Panc1 (cell line): ENCODE data around the gene DYNLL2. TPM values are rescaled to one million over a fixed set of nuclear protein-coding genes. Genes with fewer than 3 reads are reported as not detected.

Source experiments
- ATAC-seq: fragments of 200-7000 bp; cut with Tn5 transposase; 2 replicates; pipeline ENCODE4 v1.9.1; 2020; ENCODE audit warnings: mild to moderate bottlenecking, moderate library complexity
- BruUV-seq: library from RNA; stranded (reverse); fragments of 400-500 nt; replicated peaks from 2 replicates; lab custom pipeline; 2021; lab: Mats Ljungman, UMichigan
- CTCF ChIA-PET: fragments of 300-600 bp; sonication (Branson Sonifier 250); formaldehyde crosslinking; loops from one replicate; lab custom pipeline; 2022; ENCODE audit warnings: antibody characterized with exemption; lab: Charles Lee
- POLR2A ChIA-PET: fragments of 300-600 bp; sonication (Branson Sonifier 250); formaldehyde crosslinking; loops from one replicate; lab custom pipeline; 2022; ENCODE audit warnings: antibody characterized with exemption; lab: Charles Lee
- DNase-seq: peaks from one replicate; pipeline ENCODE4 v3.0.0-alpha.2; 2010; ENCODE audit warnings: low read depth, low spot score
- H3K27ac ChIP-seq: 2 replicates; pipeline ENCODE4 v1.5.1; 2011; ENCODE audit warnings: mild to moderate bottlenecking, low read length, inconsistent platforms
- H3K27me3 ChIP-seq: fragments of 200-500 bp; sonication (Bioruptor generic); 2 replicates; pipeline ENCODE4 v1.6.0; 2014; ENCODE audit warnings: low read length, inconsistent platforms; ENCODE audit not compliant: control insufficient read depth, insufficient read depth
- H3K36me3 ChIP-seq: fragments of 200-500 bp; sonication (Bioruptor generic); 2 replicates; pipeline ENCODE4 v1.5.1; 2014; ENCODE audit warnings: inconsistent platforms, mild to moderate bottlenecking, low read length, moderate library complexity; ENCODE audit not compliant: control insufficient read depth, insufficient read depth
- H3K4me1 ChIP-seq: 2 replicates; pipeline ENCODE4 v1.5.1; 2011; ENCODE audit warnings: inconsistent platforms, mild to moderate bottlenecking, low read length, moderate library complexity; ENCODE audit not compliant: control insufficient read depth, insufficient read depth
- H3K4me3 ChIP-seq, 2 experiments: 2 replicates each; pipeline ENCODE4 v1.5.1; 2011 to 2012; ENCODE audit warnings: low read depth in 2 of 2, low read length in 2 of 2, mild to moderate bottlenecking in 2 of 2, inconsistent platforms in 1 of 2, moderate library complexity in 1 of 2
- H3K9me3 ChIP-seq: fragments of 200-500 bp; sonication (Bioruptor generic); 2 replicates; pipeline ENCODE4 v1.5.1; 2014; ENCODE audit warnings: low read depth, mild to moderate bottlenecking, inconsistent platforms, low read length, moderate library complexity; ENCODE audit not compliant: control insufficient read depth, insufficient read depth
- POLR2AphosphoS5 ChIP-seq: IDR thresholded peaks from 2 replicates; pipeline ENCODE4 v1.6.1; 2012; ENCODE audit warnings: mild to moderate bottlenecking, low read depth, low read length, moderate library complexity
- SIN3A ChIP-seq: IDR thresholded peaks from 2 replicates; pipeline ENCODE4 v1.6.1; 2012; ENCODE audit warnings: low read depth, mild to moderate bottlenecking, low read length, moderate library complexity, borderline replicate concordance; ENCODE audit not compliant: insufficient read depth
- TCF7L2 ChIP-seq: IDR thresholded peaks from 2 replicates; pipeline ENCODE4 v1.6.1; 2011; ENCODE audit warnings: mild to moderate bottlenecking, low read depth, low read length, inconsistent platforms
- in situ Hi-C: cut with HindIII; loops from 2 replicates; pipeline ENCODE4 v1.10.0; 2016; ENCODE audit warnings: low sequenced_read_pairs, low pct_unique_long_range_greater_than_20kb
- intact Hi-C: fragments of 100-400 bp; cut with micrococcal nuclease; formaldehyde crosslinking; loops from one replicate; pipeline ENCODE4 v1.10.0; 2022; ENCODE audit not compliant: unreplicated experiment
- total RNA-seq: library from RNA; stranded (reverse); gene quantifications from one replicate; pipeline ENCODE4 v1.2.1, GENCODE V29; 2021; ENCODE audit not compliant: unreplicated experiment
- TF ChIP-seq, protein P1 (sequence below), 2 experiments: IDR thresholded peaks; 2 replicates each; pipeline ENCODE4 v1.6.1; 2011 to 2012; ENCODE audit warnings: low read depth in 2 of 2, control low read depth in 1 of 2, low read length in 1 of 2, mild to moderate bottlenecking in 1 of 2, moderate library complexity in 1 of 2; ENCODE audit not compliant: insufficient read depth in 1 of 2
- TF ChIP-seq, protein P2 (sequence below): fragments of 450-650 bp; IDR thresholded peaks from 2 replicates; pipeline ENCODE4 v1.5.1; 2017; ENCODE audit warnings: mild to moderate bottlenecking

DYNLL2 gene
- total RNA-seq, 1 experiment from 2014 or later, result 19.8 TPM

DNA sequence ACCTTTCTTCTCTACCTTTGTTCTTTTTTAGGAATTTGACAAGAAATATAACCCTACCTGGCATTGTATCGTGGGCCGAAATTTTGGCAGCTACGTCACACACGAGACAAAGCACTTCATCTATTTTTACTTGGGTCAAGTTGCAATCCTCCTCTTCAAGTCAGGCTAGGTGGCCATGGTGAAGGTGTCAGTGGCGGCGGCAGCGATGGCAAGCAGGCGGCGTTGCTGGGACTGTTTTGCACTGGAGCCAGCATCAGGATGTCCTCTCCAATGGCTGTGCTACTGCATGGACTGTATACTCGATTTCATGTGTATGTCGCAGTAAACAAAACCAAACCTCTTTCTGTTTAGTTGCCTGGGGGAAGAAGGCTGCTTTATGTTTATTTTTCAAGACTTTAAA, 5.9 kb downstream of the DYNLL2 start:
- intact Hi-C loops, result no loop called here
- TF ChIP-seq POLR2AphosphoS5 (no peak), SIN3A (no peak), TCF7L2 (no peak)
- TF ChIP-seq, protein P1, sequence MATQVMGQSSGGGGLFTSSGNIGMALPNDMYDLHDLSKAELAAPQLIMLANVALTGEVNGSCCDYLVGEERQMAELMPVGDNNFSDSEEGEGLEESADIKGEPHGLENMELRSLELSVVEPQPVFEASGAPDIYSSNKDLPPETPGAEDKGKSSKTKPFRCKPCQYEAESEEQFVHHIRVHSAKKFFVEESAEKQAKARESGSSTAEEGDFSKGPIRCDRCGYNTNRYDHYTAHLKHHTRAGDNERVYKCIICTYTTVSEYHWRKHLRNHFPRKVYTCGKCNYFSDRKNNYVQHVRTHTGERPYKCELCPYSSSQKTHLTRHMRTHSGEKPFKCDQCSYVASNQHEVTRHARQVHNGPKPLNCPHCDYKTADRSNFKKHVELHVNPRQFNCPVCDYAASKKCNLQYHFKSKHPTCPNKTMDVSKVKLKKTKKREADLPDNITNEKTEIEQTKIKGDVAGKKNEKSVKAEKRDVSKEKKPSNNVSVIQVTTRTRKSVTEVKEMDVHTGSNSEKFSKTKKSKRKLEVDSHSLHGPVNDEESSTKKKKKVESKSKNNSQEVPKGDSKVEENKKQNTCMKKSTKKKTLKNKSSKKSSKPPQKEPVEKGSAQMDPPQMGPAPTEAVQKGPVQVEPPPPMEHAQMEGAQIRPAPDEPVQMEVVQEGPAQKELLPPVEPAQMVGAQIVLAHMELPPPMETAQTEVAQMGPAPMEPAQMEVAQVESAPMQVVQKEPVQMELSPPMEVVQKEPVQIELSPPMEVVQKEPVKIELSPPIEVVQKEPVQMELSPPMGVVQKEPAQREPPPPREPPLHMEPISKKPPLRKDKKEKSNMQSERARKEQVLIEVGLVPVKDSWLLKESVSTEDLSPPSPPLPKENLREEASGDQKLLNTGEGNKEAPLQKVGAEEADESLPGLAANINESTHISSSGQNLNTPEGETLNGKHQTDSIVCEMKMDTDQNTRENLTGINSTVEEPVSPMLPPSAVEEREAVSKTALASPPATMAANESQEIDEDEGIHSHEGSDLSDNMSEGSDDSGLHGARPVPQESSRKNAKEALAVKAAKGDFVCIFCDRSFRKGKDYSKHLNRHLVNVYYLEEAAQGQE (IDR thresholded peaks at IDR 0.05; ENCODE audit: insufficient read depth in 1 of 2, low read depth in 2 of 2, low read length in 1 of 2), result no peak
- TF ChIP-seq, protein P2, sequence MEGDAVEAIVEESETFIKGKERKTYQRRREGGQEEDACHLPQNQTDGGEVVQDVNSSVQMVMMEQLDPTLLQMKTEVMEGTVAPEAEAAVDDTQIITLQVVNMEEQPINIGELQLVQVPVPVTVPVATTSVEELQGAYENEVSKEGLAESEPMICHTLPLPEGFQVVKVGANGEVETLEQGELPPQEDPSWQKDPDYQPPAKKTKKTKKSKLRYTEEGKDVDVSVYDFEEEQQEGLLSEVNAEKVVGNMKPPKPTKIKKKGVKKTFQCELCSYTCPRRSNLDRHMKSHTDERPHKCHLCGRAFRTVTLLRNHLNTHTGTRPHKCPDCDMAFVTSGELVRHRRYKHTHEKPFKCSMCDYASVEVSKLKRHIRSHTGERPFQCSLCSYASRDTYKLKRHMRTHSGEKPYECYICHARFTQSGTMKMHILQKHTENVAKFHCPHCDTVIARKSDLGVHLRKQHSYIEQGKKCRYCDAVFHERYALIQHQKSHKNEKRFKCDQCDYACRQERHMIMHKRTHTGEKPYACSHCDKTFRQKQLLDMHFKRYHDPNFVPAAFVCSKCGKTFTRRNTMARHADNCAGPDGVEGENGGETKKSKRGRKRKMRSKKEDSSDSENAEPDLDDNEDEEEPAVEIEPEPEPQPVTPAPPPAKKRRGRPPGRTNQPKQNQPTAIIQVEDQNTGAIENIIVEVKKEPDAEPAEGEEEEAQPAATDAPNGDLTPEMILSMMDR, result no peak
- H3K27me3 ChIP-seq, result no peaks in the 10 kb centered on the region
- peaks cover 11% of the 10 kb centered on the region for H3K4me1 ChIP-seq
- H3K27ac ChIP-seq, result no peak overlapping the region
- H3K36me3 ChIP-seq, result peaks cover 9% of the 10 kb centered on the region
- POLR2A ChIA-PET, result no interaction called here
- DNase-seq, result no peak
- no peaks in the 10 kb centered on the region for H3K9me3 ChIP-seq
- no peak for ATAC-seq
- BruUV-seq, result no TSS peak
- CTCF ChIA-PET, result interaction anchor here (0.6 kb wide), 1 partner anchor 360 kb away, joined by 6 read pairs; no protein-coding TSS in a partner anchor
- H3K4me3 ChIP-seq, result no peak overlapping the region
- in situ Hi-C loops, result no loop called here

DNA sequence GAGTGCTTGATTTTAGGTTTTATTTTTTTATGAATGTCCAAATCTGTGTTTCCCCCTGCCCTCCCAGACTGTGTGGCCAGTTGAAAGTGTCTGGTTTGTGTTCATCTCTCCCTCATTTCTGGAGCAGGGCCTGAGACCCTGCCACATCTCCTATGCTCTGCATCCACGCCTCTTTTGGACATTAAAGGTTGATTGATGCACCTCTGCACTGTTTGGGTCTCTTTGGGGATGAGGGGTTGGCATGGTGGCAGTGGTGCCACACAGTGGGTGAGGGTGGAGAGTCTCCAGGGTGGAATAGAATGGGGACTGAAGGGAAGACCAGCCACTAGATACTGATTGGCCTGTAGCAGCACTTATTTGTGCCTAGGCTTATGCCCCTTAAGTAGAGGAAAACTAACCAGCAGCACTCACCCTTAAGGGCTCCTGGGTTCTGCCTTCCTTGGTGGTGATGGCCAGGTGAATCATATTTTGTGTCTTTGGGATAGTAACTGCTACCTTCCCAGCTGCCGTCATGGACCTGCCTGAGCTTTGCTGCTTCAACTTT, 7.9 kb downstream of the DYNLL2 start:
- TF ChIP-seq, protein P2, result no peak
- TF ChIP-seq POLR2AphosphoS5, result no peak
- no peak for TF ChIP-seq SIN3A
- no peak for TF ChIP-seq TCF7L2
- TF ChIP-seq, protein P1 (IDR thresholded peaks at IDR 0.05; ENCODE audit: insufficient read depth in 1 of 2, low read depth in 2 of 2, low read length in 1 of 2), result no peak
- DNase-seq (no peak), ATAC-seq (no peak)
- H3K27me3 ChIP-seq, result no peaks in the 10 kb centered on the region
- H3K27ac ChIP-seq, result no peak overlapping the region
- no peak overlapping the region for H3K4me3 ChIP-seq
- ChIA-PET CTCF (no interaction called here), POLR2A (no interaction called here)
- H3K9me3 ChIP-seq, result no peaks in the 10 kb centered on the region
- in situ Hi-C loops (no loop called here), intact Hi-C loops (no loop called here)
- H3K36me3 ChIP-seq, result peaks cover 9% of the 10 kb centered on the region
- H3K4me1 ChIP-seq, result no peaks in the 10 kb centered on the region
- no TSS peak for BruUV-seq
